SK-N-SH treated with all-trans-retinoic acid at 6 μM for 48 hours (cell line): ENCODE measurements around the gene FNDC1.
A peak's percentile ranks its signal among the peaks of the same experiment; 100 is the strongest.

ENCODE experiments used
- ATAC-seq: fragments of 200-7000 bp; cut with Tn5 transposase; 3 replicates; pipeline ENCODE4 v1.9.1; 2020; ENCODE audit warnings: mild to moderate bottlenecking, moderate library complexity
- BACH2 ChIP-seq: fragments of 250-450 bp; sonication (Bioruptor Pico); IDR thresholded peaks from 2 replicates; pipeline ENCODE4 v1.9.0; 2021; ENCODE audit warnings: mild to moderate bottlenecking, borderline replicate concordance
- CSRNP3 ChIP-seq: fragments of 250-450 bp; sonication (Bioruptor Pico); IDR thresholded peaks from 2 replicates; pipeline ENCODE4 v1.5.1; 2021; ENCODE audit warnings: mild to moderate bottlenecking, moderate library complexity
- ESRRG ChIP-seq: fragments of 250-450 bp; sonication (Bioruptor Pico); IDR thresholded peaks from 2 replicates; pipeline ENCODE4 v1.6.1; 2021; ENCODE audit warnings: mild to moderate bottlenecking
- GLIS3 ChIP-seq: fragments of 250-450 bp; sonication (Bioruptor Pico); IDR thresholded peaks from 2 replicates; pipeline ENCODE4 v1.5.0; 2020; ENCODE audit warnings: mild to moderate bottlenecking, moderate library complexity
- PATZ1 ChIP-seq: fragments of 250-450 bp; sonication (Bioruptor Pico); IDR thresholded peaks from 2 replicates; pipeline ENCODE4 v1.8.0; 2020; ENCODE audit warnings: mild to moderate bottlenecking, moderate library complexity, borderline replicate concordance
- POU6F1 ChIP-seq: fragments of 250-450 bp; sonication (Bioruptor Pico); IDR thresholded peaks from 2 replicates; pipeline ENCODE4 v1.8.0; 2021; ENCODE audit warnings: low read depth, mild to moderate bottlenecking, moderate library complexity, borderline replicate concordance
- RARB ChIP-seq: fragments of 250-450 bp; sonication (Bioruptor Pico); IDR thresholded peaks from 2 replicates; pipeline ENCODE4 v1.8.0; 2021; ENCODE audit warnings: mild to moderate bottlenecking, moderate library complexity
- TCF4 ChIP-seq: fragments of 250-450 bp; sonication (Bioruptor Pico); IDR thresholded peaks from 2 replicates; pipeline ENCODE4 v1.8.0; 2021; ENCODE audit warnings: mild to moderate bottlenecking, moderate library complexity, borderline replicate concordance
- TOX ChIP-seq: fragments of 250-450 bp; sonication (Bioruptor Pico); IDR thresholded peaks from 2 replicates; pipeline ENCODE4 v1.8.0; 2021; ENCODE audit warnings: mild to moderate bottlenecking, moderate library complexity, borderline replicate concordance
- TSHZ2 ChIP-seq: fragments of 250-450 bp; sonication (Bioruptor Pico); IDR thresholded peaks from 2 replicates; pipeline ENCODE4 v1.5.0; 2020; ENCODE audit warnings: mild to moderate bottlenecking, moderate library complexity
- ZC3H10 ChIP-seq: fragments of 250-450 bp; sonication (Bioruptor Pico); IDR thresholded peaks from 2 replicates; pipeline ENCODE4 v1.5.1; 2021; ENCODE audit warnings: mild to moderate bottlenecking, moderate library complexity
- ZFP30 ChIP-seq: fragments of 450-650 bp; formaldehyde crosslinking; IDR thresholded peaks from 2 replicates; pipeline ENCODE4 v1.5.0; 2022; ENCODE audit warnings: mild to moderate bottlenecking, moderate library complexity
- ZNF565 ChIP-seq: fragments of 450-650 bp; formaldehyde crosslinking; conservative IDR thresholded peaks from 2 replicates; pipeline ENCODE4 v1.5.0; 2020; ENCODE audit warnings: low read depth, mild to moderate bottlenecking, moderate library complexity
- ZNF70 ChIP-seq: fragments of 450-650 bp; formaldehyde crosslinking; IDR thresholded peaks from 2 replicates; pipeline ENCODE4 v1.5.0; 2020; ENCODE audit warnings: mild to moderate bottlenecking, moderate library complexity
- ZNF8 ChIP-seq: fragments of 450-650 bp; formaldehyde crosslinking; IDR thresholded peaks from 2 replicates; pipeline ENCODE4 v1.5.0; 2020; ENCODE audit warnings: mild to moderate bottlenecking, moderate library complexity

FNDC1 gene

GRCh38 chr6:159134701-159135364 lies 34.4 kb upstream of the FNDC1 start:
- ATAC-seq, result peak; percentile 88

GRCh38 chr6:159137676-159138075 lies 31.5 kb upstream of the FNDC1 start:
- no peak for ATAC-seq
- TF ChIP-seq ZNF565 (CRISPR knock-in tag) (no peak), ZNF70 (CRISPR knock-in tag) (no peak), POU6F1 (CRISPR knock-in tag) (no peak), ZNF8 (CRISPR knock-in tag) (no peak), TCF4 (CRISPR knock-in tag) (no peak), GLIS3 (no peak), RARB (CRISPR knock-in tag) (no peak), ZFP30 (CRISPR knock-in tag) (no peak), PATZ1 (CRISPR knock-in tag) (no peak)

More at GRCh38 chr6:159134701-159135364, 34.4 kb upstream of the FNDC1 start:
- TF ChIP-seq ESRRG (CRISPR knock-in tag) (no peak), ZNF70 (CRISPR knock-in tag) (no peak), POU6F1 (CRISPR knock-in tag) (no peak), ZNF565 (CRISPR knock-in tag) (no peak), CSRNP3 (CRISPR knock-in tag) (no peak), TOX (CRISPR knock-in tag) (no peak), BACH2 (CRISPR knock-in tag) (no peak), PATZ1 (CRISPR knock-in tag) (no peak), TSHZ2 (no peak), ZC3H10 (CRISPR knock-in tag) (no peak)
